Astrocyte (in vitro differentiated cells and primary cell): ENCODE measurements around the gene KLC3.

Source experiments
- CTCF ChIP-seq: IDR thresholded peaks from 2 replicates; pipeline ENCODE4 v1.5.1; 2011; ENCODE audit warnings: low read depth, mild to moderate bottlenecking, inconsistent platforms, low read length, moderate library complexity; ENCODE audit not compliant: insufficient read depth
- EZH2 ChIP-seq: IDR thresholded peaks from 2 replicates; pipeline ENCODE4 v1.6.1; 2012; ENCODE audit warnings: mild to moderate bottlenecking, low read length, inconsistent platforms; ENCODE audit not compliant: insufficient read depth

GRCh38 chr19:45293682-45294081 is 46.9 kb upstream of the KLC3 start:
- TF ChIP-seq CTCF (no peak), EZH2 (no peak)
